ENCODE measurements around the gene RIPOR3.
"Not testable (repeated sequence)": the region's sequence is repeated elsewhere in the genome, so short reads cannot be mapped to it uniquely, and the experiment has no call there.

Gene RIPOR3

DNA sequence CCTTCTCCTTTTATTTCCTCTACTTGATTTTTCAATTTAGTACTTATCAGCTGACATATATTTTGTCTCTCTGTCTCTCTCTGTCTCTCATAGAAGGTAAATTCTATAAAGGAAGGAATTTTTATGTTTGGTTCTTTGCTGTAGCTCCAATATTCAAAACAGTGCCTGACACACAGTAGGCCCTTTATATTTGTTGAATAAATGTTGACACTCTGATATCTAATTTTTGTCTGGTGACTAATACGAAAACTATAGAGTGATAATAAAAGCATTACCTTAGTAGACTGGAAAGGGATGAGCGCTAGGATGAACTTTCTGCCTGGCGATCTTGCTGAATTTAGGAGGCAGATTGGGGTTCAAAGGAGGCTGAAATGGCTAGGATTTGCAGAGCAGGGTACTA is 138.4 kb downstream of the RIPOR3 start:
- DNase-seq (ENCODE audit: low spot score): no peak

DNA sequence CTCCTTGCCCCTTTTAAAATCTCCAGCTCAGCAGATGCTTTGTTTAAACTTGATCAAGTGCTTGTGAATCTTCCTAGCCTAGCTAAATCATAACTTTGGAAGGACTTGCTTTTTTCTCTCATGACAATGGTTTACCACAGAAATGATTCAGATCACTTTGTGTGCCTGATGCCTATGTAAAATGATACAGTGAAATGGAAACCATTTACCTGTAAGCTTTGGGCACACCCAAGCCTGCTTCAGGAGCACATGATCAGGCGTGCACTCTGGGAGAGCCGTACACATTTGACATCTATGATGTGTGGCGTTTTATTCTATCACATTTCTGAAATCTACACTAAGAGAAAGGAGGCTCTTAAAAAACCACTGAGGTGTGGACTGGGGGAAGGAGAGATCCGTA is 140.1 kb downstream of the RIPOR3 start:
- DNase-seq (ENCODE audit: low spot score): no peak

DNA sequence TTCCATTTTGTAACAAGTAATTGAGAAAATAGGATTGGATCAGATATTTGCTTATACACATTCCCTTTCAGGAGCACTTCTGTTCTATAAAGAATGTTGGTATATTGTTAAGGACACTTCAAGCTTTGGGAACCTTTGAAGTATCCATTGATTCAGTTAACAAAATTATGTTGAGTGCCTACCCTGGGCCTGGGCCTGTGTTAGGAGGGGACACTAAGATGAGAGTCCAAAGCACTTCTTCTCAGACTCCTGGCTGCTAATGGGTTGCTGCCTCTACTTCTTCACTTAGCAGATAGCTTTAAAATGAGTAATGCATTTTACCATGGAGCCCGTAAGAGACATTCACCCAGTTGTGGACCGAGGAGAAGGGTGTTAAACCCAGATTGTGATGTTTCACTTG is 140.8 kb downstream of the RIPOR3 start:
- no peak for DNase-seq (ENCODE audit: low spot score)

DNA sequence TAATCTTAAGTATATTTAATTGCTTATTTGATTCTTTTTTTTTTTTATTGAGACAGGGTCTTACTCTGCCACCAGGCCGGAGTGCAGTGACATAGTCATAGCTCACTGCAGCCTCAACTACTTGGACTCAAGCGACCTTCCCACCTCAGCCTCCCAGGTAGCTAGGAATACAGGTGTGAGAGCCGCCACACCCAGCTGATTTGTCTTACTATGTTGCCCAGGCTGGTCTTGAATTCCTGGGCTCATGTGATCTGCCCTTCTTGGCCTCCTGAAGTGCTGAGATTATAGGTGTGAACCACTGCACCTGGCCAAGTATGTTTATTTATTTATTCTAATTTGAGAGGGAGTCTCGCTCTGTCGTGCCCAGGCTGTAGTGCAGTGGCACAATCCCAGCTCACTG is 142.9 kb downstream of the RIPOR3 start:
- no peak for DNase-seq (ENCODE audit: low spot score)

DNA sequence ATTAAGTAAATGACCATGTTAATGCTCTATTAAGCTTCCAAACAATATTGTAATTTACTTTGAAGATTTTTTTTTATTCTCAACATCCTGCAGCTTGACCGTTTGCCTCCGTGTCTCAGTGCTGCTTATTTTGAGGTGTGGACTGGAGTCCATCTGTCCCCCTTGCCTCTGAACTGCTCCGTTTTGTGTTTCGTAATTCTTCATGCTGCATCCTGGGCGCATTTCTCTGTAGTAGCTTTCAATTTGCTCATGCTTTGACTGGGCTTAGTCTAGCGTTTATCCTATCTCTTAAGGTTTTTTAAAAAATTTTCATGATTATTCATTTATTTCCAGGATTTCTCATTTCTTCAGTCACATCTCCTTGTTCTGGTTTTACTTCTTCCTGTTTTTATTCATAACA is 143.4 kb downstream of the RIPOR3 start:
- DNase-seq (ENCODE audit: low spot score): no peak

DNA sequence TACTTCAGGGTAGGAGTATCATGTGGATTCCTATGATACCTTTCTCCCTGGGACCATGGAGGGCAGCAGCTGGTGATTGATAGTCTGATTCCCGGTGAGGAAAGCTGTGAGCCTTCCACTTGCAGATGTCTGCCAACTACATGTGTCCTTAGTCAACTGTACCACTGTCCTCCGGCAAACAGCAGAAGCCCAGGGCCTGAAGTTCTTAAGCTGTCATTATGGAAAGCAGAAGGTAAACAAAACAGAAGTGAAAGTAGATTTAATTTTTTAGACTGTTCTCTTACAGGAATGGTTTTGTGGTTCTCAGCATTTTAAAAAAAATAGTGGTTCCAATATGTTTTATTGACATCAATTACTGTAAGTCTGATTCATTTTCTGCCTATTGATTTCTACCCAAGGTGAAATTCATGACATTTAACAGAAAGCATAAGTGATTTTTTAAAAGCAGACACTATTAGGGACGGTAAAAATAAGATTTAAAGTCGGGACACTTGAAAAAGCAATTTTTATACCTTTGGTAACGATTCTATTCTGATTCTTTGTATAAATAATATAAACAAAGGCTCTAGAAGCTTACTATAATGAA is 144.5 kb downstream of the RIPOR3 start:
- peak; percentile 46 for DNase-seq (ENCODE audit: low spot score)

DNA sequence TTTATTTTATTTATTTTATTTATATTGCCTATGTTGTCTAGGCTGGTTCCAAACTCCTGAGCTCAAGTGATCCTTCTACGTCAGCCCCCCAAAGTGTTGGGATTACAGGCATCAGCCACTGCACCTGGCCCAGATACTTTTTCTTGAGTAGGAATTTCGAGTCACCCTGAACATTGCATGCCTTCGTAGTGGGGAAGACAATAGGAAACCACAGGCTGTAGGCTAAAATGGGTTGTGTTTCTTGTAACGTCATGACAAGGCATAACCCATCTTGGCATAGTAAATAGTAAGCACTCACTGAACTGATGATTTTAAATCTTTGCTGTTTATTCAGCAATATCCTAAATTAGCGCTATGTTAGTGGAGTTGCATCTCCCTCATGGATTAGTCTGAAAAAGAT is 146.2 kb downstream of the RIPOR3 start:
- DNase-seq (ENCODE audit: low spot score): no peak

DNA sequence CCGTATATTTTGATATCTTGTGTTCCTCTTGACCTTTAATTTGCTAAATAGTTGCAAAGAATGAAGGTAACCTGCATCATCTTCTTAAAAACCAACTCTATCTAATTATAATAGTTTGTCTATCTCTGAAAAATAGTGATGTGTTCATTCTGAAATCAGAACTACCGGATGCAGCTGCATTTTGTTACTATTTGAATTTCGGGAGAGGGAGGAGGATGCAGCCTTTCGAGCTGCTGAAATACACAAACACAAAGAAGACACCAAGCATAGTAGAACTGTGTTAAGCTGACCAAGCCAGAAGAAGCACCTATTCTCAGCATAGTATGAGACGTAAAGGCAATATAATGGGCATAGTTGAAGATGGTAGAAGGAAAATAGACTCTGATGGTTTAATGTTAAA is 148.0 kb downstream of the RIPOR3 start:
- no peak for DNase-seq (ENCODE audit: low spot score)

DNA sequence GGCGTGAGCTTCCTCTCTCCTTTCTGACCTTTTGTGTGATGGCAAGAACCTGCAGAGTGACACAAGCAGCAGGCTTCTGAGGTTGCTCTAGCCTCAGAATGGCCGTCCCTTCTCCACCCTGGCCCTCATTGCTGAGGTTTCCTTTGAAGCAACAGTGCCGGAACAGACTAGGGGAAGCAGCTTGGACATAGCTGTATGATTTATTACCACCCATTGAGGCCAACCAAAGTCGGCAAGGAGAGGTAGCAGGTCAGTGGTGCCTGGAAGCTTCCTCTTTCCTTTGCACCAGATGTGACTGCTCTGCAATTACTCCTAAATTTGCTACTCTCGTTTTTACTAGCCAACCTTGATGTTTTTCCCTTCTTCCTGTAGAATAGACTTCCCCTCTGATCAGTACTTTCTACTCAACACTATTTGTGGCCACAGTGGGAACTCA is 149.7 kb downstream of the RIPOR3 start:
- DNase-seq (ENCODE audit: low spot score): no peak

DNA sequence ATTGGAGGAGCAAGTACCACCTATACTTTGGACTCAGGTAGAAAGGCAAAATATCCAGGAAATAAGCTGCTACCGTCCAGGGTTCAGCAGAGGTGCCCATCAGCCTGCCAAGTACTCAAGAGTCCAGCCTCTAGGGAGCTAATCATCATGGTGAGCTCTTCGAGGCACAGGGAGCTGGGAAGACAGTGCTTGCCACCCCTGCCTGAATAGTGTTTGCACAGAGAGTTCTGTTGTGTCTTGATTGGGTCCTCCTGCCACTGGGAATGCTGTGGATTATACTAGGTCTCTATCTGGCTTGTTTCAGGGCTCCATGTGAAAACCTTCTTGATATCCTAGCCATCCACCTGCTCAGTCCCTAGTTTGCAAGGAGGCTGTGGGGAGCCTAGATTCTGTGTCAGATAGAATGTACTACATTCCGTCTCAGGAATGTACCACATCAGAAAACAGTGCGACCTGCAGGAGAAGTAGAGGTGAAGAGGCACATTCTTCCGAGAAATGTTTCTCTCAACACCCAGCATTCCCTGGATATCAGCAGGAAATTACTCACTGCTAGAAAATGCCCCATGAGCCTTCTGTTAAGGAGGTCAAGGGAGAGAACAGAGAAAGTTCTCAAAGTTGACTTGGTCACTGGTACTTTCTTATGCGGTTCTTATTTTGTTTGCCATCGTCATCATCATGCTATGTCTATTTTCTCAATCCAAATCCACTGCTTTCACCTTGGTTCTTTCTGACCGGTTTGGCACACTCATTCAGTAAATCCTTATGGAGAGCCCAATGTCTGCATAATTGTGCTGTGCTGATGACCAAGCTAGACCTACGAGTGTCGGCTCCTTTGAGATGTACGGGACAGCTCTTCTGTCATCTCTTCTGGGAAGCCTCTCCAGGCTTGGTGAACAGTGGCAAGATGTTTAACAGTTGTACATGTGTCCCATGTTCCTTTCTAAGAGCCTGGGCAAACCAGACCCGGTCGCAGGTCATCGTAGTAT is 150.4 kb downstream of the RIPOR3 start:
- DNase-seq (ENCODE audit: low spot score): no peak

DNA sequence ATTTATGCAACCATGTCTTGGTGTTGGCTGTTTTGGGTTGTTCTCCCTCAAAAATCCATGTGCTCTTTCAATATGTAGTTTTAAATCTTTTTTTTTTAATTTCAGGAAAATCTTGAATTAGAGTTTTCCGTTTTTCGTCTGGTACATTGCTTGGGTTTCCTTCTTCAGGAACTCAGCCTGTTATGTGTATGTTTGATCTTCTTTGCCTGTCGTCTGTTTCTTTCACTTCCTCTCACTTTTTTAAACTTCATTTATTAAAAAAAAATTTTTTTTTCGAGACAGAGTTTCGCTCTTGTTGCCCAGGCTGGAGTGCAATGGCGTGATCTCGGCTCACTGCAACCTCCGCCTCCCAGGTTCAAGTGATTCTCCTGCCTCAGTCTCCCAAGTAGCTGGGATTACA is 151.5 kb downstream of the RIPOR3 start:
- DNase-seq (ENCODE audit: low spot score): not testable (repeated sequence)

DNA sequence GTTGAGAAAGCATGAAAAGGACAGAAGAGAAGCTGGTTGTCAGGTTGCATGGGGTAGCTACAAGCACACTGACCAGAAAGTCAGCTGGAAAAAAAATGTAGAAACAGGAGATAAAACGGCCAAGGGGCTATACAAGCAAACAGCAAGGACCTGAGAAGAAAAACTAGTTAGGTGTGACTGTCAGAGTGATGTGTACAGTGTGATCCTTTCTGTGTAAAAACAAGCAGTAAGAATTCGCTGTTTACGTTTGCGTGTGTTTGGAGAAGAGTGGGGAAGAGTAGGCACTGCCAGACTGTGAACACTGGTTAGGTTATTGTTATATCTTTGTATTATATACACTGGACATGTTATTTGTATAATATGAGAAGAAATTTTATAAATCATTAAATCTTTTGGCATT is 153.1 kb downstream of the RIPOR3 start:
- DNase-seq (ENCODE audit: low spot score): no peak

DNA sequence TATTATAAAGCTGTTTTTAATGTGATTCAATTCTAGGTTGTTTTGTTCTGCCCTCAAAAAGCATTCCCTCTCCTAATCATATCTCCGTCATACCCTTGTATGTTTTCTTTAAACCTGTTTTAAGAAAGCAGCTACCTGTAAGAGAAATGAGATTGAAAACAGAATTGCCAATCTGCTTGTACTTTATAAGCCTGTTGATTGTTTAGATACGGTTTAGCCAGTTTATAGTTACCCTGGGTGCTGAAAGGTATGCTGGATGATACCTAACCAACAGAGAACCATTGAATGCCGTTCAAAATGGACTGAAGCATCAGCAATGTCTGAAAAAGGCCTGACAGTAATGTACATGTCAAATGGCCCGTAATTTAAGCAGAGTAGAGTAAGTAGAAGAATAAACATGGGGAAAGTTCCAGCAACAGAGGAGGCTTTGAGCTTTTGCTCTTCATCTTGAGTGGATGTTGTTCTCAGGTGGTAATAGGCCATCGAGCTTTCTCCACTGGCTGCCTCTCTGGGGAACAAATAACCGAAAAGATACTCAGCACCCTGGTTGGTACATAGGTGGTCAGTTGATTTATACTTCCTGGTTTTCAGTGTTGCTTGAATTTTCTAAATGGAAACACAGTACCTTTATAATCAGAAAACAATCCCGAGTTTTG is 153.7 kb downstream of the RIPOR3 start:
- DNase-seq (ENCODE audit: low spot score): no peak

DNA sequence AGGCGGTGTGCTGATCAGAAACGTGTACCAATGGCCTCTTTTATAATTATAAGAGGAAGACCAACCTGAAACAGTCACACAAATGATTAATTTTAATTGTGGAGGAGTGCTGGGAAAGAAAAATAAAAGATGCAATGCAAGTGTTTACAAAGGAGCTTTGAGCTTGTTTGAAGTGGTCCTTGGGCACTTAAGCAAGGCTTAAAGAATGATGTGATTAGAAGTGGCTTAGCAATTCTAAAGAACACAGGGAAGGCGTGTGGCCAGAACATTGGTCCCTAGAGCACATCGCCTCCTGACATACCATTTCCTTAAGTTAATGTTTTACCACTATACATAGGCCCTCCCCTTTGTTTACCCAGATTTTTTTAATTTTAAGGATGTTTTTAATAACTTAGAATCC is 155.0 kb downstream of the RIPOR3 start:
- no peak for DNase-seq (ENCODE audit: low spot score)
